CD4-positive, alpha-beta T cell treated with Interleukin-10 for 1 hour (primary cell): ENCODE data around the gene ABCB9.

Experiments
- DNase-seq: peaks from one replicate; pipeline ENCODE4 v3.0.0-alpha.2; 2020

The ABCB9 gene

GRCh38 chr12:122994781-122995502 lies 28.7 kb upstream of the ABCB9 start:
- no peak for DNase-seq

- no peak for DNase-seq
Observed at GRCh38 chr12:122994140-122994675, 27.9 kb upstream of the ABCB9 start.

GRCh38 chr12:122992386-122992785 lies 26.1 kb upstream of the ABCB9 start:
- DNase-seq = no peak

GRCh38 chr12:122991623-122992275 lies 25.5 kb upstream of the ABCB9 start:
- DNase-seq = no peak

- DNase-seq = no peak
Observed at GRCh38 chr12:122990961-122991622, 24.8 kb upstream of the ABCB9 start.

GRCh38 chr12:122990561-122990960 lies 24.3 kb upstream of the ABCB9 start:
- DNase-seq = no peak

- DNase-seq = no peak
Observed at GRCh38 chr12:122989874-122990419, 23.7 kb upstream of the ABCB9 start.

GRCh38 chr12:122989225-122989839 lies 23.1 kb upstream of the ABCB9 start:
- DNase-seq = no peak

- no peak for DNase-seq
Observed at GRCh38 chr12:122988612-122989212, 22.4 kb upstream of the ABCB9 start.

GRCh38 chr12:122988036-122988435 lies 21.8 kb upstream of the ABCB9 start:
- no peak for DNase-seq

GRCh38 chr12:122987086-122987951 lies 21.1 kb upstream of the ABCB9 start:
- DNase-seq = no peak

GRCh38 chr12:122986258-122986871 lies 20.1 kb upstream of the ABCB9 start:
- no peak for DNase-seq

GRCh38 chr12:122985338-122986257 lies 19.3 kb upstream of the ABCB9 start:
- DNase-seq = no peak

GRCh38 chr12:122984612-122985337 lies 18.5 kb upstream of the ABCB9 start:
- no peak for DNase-seq

- no peak for DNase-seq
Observed at GRCh38 chr12:122983789-122984515, 17.7 kb upstream of the ABCB9 start.

- DNase-seq = no peak
Observed at GRCh38 chr12:122982963-122983788, 16.9 kb upstream of the ABCB9 start.

- no peak for DNase-seq
Observed at GRCh38 chr12:122982477-122982815, 16.2 kb upstream of the ABCB9 start.
